ENCODE results near the gene VAV3.

Gene VAV3

DNA sequence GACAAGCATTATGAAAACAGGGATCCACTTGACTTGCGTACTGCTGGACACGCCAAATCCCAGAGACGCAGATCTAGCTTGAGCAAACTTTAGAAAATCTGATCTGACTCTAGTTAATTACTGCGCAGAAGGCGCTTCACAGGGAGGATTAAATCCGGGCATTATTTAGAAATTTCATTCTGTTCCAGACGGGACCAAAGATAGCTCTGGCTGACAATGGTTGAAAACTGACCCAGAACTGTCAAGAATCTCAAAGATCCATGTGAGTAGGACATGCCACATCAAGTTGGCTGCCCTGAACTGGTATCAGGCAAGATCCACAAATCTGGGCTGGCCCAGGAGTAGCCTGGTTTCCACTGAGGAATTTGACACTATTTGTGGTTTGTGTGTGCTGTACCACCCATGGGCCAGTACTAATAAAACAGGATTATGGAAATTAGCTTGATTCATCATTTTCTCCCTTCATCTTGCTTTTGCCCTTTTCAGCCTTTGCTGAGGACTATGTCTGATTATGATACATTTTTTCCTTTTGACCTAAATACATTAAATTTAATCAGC, 171.0 kb downstream of the VAV3 start:
- DNase-seq (ENCODE audit: low read depth), result no peak

DNA sequence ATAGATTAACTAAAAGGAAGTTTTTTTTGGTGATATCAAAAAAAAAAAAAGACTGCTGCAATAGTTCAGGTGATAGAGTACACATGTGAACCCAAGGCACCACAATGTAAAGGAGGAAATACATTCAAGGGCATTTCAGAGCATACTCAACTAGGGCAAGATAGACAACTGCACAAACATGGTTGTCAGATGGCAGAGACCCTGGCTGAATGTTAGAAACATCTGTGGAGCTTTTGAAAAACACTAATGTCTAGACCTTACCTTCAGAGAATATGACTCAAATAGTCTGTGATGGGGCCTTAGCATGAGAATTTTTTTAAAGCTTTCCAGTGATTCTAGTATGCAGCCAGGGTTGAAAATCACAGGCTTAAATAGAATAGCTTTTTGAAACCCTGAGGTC, 173.6 kb downstream of the VAV3 start:
- DNase-seq (ENCODE audit: low read depth), result no peak

DNA sequence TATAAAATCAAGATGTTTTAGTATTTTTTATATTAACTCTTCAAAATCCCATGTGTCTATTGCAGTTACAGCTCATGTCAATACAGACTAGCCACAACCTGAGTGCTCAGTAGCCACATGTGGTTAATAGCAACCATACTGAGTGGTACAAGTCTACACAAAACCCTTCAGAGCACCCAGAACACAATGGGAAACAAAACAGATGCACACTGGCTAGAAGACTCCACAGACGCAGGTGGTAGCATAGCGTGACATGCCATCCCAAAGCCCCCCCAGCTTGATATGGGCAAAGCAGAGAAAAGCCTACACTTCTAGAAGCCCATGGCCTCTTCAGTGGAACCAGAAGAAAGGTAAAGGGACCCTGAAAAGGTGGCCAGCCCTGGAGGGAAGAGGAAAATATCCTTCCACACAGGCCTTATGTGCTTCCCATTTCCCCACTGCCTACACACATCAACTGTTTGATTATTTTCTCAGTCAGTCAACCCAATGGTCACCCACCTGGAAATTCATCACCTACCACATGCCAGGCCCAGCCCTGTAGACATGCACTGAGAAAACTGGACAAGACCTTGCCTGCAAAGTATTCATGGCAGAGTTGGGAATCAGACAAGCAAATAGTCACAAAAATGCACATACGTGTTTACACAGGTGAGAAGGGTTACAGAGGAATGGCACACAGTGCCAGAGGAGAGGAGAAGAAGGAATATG, 175.0 kb downstream of the VAV3 start:
- no peak for DNase-seq (ENCODE audit: low read depth)

DNA sequence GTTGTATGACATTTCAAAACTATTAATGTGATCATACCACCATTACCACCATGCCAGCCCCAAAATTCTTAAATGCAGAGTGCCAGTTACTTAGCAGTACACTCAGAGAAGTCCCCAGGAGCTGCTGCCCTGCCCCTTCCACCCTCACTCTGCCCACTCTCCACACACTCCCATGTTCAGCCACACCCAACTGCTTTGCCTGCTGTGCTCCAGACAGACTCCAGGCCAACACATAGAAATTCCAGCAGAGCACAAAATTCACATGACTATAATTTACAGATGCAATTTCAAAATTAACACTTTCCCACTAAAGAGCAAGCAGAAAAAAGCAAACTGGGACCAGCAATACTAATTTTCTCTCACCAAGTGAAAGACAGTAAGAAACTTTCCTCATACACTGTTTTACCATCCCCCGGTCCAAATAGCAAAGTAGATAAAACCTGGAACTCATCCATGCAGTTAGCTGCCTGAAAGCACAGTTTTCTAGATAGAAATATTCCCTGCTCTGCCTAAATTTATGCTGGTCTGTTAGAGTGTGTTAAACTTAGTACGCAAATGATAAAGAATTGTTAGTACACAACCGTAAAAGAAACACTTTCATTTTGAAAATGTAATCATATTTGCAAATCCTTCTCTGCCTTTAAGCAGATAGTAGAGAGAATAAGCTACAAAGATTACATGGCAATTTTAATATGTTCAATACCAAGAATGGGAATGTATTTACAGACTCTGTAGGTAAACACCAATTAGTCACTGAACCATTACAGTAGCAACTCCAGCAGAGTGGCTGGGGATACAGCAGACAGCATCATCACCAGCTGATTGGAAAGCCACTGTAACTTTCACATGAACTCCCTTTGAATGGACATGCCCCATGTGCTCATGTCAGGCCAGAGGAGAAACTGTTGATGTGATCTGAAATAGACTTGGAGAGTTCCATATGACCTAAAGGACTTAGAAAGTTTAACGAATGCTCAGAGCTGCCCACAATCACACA, 176.5 kb downstream of the VAV3 start:
- DNase-seq (ENCODE audit: low read depth), result no peak

DNA sequence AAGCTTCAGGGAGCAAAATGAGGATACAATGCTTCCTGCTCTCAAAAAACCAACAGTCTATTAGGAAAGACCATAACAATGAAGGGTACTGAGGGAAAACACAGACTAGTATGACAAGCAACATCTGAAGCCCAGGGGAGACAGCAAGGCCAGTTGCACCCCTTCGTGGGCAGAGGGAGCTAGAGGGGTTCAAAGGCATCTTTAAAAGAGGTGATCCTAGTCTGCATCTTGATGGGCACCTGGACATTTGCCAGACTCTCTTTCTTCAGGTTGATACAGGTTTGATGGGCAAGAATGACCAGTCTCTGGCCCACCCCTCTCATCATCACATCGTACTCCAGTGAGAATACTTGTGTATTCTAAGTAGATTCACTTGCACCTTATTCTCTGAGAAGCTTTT, 177.7 kb downstream of the VAV3 start:
- DNase-seq (ENCODE audit: low read depth), result no peak

DNA sequence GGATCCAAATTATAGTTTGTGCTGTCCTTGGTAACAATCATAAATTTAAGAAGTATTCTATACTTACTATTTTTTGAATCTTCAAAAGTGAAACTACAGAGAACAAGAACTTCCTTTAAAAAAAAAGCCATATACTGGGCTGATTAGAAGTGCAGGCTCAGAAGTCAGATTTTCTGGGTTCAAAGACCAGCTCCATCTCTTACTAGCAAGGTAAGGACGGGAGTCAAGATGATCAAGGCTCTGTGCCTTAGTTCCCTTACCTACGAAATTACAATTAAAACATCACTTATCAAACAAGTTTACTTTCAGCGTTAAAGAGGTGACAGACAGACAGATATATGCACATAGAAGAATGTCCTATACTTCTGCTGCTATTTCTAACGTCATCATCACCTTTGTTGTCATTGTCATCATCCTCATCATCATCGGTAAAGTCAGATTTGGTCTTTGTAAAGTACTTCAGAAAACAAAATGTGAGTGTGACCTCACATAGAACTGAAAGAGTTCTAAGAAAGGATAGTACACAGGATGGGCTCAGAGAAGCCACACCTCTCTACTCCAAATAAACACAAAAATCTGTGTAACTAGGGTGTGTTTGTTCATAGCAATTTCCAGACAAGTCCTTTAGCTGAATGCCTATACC, 178.7 kb downstream of the VAV3 start:
- DNase-seq (ENCODE audit: low read depth), result no peak

DNA sequence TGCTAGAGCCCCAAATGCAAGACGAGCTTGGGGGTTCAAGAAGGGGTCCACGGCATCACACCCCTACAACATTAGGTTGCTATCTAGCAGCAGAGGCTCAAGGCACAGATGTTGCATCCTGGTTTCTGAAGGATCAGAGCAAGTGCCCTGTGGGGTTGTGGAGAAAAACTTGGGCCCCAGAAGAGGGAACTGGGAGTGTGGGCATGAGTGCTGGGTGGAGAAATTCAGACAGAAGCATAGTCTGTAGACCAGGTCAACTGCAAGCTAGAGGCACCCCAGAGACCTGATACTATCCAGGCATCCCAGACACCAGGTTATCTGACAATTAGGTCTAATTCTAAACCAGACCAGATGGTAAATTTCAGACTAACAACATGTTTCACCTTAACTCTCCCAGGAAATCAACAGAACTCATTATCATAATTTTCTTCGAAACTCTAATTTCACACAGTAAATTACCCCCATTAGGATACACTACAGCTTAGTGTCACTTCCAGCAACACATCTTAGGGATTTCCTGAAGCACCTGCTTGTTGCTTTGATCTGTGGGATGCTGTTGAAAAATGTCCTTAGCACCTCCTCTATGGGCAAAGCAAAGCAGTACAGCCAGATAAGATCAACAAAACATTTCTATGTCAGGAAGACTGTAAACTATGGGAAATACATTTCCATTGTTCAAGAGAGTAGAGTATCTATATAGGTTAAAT, 179.3 kb downstream of the VAV3 start:
- DNase-seq (ENCODE audit: low read depth), result no peak

DNA sequence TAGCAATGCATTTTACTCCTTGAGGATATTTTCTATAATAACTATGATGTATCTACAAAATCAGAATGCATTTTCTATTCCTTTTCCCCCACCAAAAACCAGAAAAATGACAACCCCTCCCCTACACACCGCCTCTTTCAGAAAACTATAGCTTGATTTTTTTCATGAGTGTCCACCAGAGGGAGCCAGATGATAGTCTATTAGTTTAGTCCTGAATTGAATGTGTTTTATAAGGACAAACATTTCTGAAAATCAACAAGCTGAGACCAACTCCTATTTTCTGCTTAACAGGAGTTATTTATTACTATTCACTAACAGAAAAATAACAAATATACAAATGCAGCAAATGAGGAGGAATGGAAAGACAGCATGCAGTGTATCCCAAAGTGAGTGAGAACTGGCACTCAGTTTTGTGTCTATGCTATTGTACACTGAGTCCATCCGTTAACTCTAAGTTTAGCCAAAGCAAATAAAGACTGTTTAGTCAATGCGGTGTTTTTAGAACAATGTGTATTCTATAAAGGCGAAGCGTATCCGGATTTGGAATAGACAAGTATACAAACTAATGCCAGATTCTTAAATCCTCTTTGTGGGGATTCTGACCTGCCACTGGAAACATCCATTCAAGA, 182.6 kb downstream of the VAV3 start:
- peak; percentile 49 for DNase-seq (ENCODE audit: low read depth)

DNA sequence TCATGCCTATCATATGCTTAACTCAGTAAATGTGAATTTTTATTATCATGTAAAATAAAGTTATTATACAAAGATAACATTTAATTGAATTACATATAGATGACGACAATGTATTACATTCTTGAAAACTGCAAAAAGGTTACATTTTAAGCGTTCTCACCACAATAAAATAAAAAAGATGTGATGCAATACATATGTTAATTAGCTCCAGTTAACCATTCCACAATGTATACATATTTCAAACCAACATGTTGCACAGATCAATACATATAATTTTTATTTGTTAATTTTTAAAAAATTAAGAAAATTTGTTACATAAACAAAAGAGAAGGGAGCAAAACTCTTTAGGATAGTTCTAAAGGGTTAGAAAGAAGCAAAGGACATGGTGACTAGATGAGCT, 183.7 kb downstream of the VAV3 start:
- no peak for DNase-seq (ENCODE audit: low read depth)

DNA sequence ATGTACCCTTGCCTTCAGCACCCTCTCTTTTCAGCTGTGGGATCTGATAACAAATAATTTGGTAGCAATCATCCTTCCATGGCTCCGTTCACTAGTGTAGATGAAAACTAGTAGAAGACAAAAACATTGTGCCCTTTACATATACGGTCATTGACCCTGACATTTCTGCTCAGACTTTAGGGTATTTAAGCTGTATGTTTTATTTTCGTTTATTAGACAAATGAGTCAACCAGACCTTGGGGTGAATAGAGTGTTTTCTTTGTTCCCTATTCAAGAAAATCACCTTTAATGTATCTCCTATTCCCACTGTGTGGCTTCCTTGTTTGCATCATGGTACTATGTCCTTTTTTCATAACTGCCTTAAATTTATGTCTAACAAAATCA, 187.3 kb downstream of the VAV3 start:
- no peak for DNase-seq (ENCODE audit: low read depth)

DNA sequence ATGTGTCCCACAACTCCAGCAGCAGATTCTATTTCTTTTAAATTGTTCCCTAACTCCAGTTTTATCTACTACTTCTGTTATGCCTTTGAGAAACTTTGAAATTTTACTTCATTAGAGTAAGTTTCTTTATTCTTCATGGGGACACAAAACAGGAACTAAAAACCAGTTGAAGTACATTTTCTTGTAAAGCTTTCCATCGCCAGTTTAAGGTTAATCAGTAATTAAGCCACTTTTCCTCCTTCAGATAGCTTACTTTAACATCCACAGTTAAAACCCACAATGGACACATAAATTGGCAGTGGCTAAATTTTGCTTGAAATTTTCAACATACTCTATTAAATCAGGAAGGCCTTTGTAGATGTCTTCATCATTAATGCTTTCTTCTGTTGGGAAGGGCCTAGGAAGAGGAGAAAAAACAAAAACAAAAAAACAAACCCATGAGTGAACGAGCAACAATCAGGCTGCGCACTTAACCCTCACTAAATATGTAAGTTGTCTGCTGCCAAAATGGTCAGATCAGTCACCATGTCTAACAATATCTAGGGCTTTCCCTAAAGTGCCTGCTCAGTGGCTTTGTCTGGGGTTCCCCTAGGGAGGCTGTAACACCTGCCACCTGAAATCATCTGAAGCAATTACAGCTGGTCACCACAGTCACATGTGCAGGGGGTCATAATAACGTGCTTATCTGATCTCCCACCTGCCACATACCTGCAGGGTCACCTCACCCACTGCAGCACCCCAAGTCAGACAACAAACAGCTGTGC, 187.9 kb downstream of the VAV3 start:
- DNase-seq (ENCODE audit: low read depth), result no peak

DNA sequence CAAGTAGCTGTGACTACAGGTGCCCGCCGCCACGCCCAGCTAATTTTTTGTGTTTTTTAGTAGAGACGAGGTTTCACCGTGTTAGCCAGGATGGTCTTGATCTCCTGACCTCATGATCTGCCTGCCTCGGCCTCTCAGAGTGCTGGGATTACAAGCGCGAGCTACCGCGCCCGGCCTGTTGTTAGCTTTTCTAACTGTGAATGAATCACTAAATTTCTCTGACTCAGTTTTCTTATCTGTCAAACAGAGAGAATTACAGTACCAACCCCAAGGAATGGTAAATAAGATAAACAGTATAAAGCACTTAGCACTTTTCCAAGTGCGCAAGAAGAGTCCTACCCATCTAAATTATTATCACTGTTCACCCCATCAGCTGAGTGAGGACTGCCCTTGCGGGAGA, 193.6 kb downstream of the VAV3 start:
- no peak for DNase-seq (ENCODE audit: low read depth)

DNA sequence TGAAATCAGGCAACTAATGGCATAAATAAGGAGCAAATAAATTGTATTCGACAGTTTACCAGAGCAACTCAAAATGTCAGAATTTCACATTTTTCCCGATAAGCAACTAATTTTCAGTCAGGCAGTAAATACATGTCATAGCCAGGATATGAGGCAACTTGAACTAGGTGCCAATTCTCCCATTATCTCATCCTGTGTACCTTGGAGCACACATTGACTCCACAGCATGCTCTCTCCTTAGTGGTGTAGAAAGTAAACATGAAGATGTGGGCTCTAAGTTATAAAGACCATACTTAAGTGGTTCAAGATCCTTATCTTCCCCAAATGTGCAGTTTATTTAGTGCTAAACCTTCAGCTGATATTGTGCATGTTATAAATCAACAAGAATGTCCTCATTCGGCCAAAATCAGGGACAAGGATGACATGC, 197.8 kb downstream of the VAV3 start:
- no peak for DNase-seq (ENCODE audit: low read depth)

DNA sequence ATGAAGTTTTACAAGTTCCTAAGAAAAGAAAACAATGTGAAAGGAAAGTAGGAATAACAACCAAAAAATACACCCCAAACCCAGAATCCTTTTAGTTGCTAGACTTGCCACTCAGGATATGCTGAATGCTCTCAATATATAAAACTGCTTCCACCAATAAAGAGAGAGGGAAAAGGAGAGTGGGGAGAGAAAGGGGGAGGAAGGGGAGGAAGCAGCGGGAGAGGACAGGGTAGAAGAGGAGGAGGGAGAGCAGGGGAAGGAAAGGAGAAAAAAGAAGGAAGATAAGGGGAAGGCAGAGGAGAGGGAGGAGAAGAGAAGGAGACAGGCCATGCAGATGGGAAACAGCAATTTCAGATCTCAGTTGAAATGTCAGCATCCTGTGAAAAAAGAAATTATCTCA, 198.4 kb downstream of the VAV3 start:
- no peak for DNase-seq (ENCODE audit: low read depth)

DNA sequence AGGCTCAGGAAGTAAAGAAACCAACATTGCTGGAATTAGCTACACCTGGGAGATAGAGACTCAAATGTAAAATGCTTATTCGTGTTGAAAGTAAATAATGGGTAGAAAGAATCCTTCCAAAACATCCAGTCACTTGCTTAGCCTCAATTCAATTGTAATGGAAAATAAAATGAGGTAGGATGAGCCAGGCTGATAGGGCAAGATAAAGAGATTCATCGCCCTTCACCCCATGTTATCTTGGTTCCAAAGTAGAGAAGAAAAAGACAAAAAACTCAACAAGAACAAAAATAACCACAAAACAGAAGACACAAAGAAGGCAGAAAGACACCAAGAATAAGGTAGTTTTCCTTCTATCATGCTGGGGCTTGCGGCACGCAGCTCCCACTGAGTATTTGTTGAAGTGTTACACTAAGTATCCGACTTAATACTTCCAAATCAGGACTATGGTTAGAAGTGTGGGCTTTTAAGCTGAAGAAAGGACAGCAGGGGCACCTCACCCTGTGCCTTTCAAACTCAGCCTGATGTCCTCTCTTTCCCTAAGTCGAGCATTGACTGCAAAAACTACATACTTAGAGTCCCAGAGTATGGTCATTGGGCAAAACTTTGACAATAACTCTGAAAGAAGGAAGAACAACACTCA, 202.1 kb downstream of the VAV3 start:
- no peak for DNase-seq (ENCODE audit: low read depth)

DNA sequence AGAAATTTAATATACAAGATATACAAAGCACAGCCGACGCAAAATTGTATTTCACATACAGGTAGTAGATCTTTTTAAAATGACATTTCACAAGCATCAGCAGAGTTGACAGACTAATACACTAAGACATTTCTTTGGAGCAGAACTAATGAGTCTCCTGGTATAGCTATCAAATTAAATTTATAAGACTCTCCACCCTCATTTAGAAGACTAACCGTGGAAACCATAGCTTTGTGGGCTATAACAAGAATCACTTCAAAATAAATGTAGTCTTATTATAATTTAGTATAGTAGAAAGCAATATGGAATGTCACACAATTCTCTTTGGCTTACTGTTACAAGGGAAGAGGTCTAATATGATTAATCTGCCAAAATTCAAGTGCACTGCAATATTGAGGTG, 204.9 kb downstream of the VAV3 start:
- no peak for DNase-seq (ENCODE audit: low read depth)

DNA sequence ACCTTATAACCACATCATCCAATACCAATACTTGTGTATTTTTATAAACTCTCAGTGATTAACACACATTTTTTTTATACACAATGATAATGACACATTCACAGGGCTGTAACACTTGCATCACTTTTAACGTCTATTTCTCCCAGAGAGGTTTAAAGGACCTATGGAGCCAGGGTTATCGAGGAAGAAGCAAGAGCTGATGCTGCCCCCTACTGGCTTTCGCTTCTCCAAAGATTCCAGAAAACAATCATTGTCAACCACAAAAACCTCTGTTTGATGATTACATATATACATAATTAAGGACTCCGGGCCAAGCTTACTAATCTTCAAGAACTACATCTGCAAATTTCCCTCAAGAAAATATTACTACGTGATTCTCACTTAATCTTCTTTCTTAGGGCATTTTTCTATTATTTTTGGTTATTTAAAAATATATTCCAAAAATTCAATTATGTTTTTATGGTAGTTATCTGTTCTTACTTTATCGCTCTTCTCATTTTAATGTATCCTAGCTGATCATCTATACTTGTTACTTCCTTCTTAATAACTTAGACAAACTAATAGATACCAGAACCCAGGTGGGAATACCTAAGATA, 214.5 kb downstream of the VAV3 start:
- DNase-seq (ENCODE audit: low read depth), result peak; percentile 68

DNA sequence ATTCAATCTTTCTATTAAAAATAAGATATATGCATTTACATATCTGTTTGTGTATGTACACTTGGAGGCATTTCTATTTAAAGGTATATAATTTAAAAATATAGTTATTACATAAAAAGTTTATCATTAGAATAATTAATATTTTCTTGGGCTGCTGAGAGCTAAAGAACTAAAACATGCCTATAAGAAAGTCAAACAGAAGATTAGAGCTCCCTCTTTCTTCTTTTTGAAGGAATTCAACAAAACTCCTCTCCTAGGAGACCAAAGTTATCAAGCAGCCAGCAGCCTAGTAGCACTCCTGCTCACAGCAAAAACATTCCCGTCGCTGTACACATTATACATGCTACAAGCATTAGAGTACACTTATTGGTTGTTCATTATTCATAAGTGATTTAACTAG, 216.4 kb downstream of the VAV3 start:
- peak; percentile 13 for DNase-seq (ENCODE audit: low read depth)

DNA sequence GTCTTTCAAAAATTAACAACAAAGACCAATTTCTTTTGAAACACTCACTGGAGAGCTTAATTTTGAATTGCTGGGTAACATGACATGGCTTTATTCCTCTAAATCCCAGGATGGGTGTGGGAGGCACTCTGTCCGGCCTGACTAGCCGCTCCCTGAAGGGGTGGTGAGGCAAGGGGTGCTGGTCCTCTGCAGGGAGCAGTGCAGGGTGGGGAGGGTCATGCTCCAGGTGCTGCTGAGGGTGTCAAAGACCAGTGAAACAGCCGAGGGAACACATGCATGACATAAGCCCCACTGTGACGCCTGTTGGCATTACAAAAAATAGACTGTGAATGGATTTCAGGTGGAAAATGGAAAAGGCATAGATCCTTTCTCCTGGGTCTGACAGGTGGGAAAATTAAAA, 223.7 kb downstream of the VAV3 start:
- DNase-seq (ENCODE audit: low read depth), result no peak

DNA sequence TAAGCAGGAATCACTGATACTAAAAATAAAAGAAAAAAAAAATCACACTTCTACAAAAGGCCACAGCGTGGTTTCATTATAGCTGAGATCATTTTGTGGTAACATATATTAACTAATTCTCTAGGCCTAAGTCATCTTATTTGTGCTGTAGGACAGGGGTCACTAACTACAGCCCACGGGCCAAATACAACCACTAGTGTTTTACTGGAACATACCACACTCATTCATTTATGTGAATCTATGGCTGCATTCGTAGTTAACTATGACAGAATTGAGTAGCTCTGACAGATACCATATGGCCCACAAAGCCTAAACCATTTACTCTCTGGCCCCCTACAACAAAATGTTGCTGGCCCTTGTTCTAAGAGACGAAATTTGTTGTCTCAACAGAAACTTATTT, 224.4 kb downstream of the VAV3 start:
- no peak for DNase-seq (ENCODE audit: low read depth)

All from fibroblast of gingiva (primary cell).